ENCODE measurements around the gene SLC13A2. TPM values are rescaled to one million over a fixed set of nuclear protein-coding genes. Genes with fewer than 3 reads are reported as not detected.

The SLC13A2 gene
- total RNA-seq, 6 experiments from 2014 or later: 0.09 to 0.49 (median 0.24) TPM

GRCh38 chr17:28508211-28508724 lies 34.8 kb downstream of the SLC13A2 start:
- intact Hi-C loops (cut with DNase I): no loop called here
- H3K27ac ChIP-seq: no peak overlapping the region
- 89% methylated on average over 2 of the region's 11 CpGs for WGBS (ENCODE audit: insufficient coverage, low coverage, low lambda C conversion rate, missing lambda C conversion rate)
- H3K4me1 ChIP-seq: no peaks in the 10 kb centered on the region
- no peak for DNase-seq
- H3K27me3 ChIP-seq: no peaks in the 10 kb centered on the region
- no peak overlapping the region for H3K4me3 ChIP-seq
- no peaks in the 10 kb centered on the region for H3K36me3 ChIP-seq
- no peak for ATAC-seq
- TF ChIP-seq CTCF (IDR thresholded peaks at IDR 0.05) (no peak), POLR2A (IDR thresholded peaks at IDR 0.05) (no peak)
- H3K9me3 ChIP-seq: no peaks in the 10 kb centered on the region

- H3K27me3 ChIP-seq: no peaks in the 10 kb centered on the region
- H3K36me3 ChIP-seq: no peaks in the 10 kb centered on the region
- H3K4me3 ChIP-seq: no peak overlapping the region
- DNase-seq (no peak), ATAC-seq (peak; percentile 10 to 70 (median 44))
- H3K4me1 ChIP-seq: no peaks in the 10 kb centered on the region
- TF ChIP-seq POLR2A (IDR thresholded peaks at IDR 0.05): no peak
- no peak for TF ChIP-seq CTCF (IDR thresholded peaks at IDR 0.05)
- intact Hi-C loops (cut with DNase I): no loop called here
- no peak overlapping the region for H3K27ac ChIP-seq
- no peaks in the 10 kb centered on the region for H3K9me3 ChIP-seq
- WGBS (ENCODE audit: insufficient coverage, low coverage, low lambda C conversion rate, missing lambda C conversion rate): 69% methylated on average over 5 of the region's 7 CpGs
Measured at GRCh38 chr17:28509789-28510188, 36.3 kb downstream of the SLC13A2 start.

DNA sequence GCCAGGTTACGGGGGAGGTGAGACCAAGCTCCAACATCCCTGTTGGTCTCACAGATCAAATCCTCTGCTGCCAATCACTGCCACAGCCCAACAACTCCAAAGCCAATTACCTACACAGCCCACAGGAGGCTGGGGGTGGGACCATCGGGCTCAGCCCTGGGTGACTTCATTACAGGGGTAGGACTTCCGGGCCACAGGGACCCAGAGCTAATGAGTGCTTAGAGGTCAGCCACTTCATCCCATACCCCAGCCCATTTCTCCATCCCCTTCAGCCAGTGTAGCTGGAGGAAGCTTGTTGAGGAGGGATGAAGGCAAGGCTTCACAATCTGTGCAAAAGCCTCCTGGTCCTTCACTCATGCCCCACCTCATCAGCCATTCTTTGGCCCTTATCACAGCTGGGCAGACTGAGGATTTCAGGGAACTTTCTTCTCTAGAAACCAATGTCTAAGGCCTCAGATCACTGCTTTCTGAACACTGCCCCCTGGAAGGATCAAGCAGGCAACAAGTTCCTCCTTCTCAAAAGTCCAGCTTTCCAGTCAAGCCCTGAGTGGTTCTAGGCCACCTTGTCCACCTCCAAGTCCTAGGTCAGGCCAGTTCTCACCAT lies 38.5 kb downstream of the SLC13A2 start:
- H3K4me3 ChIP-seq: no peak overlapping the region
- no peaks in the 10 kb centered on the region for H3K27me3 ChIP-seq
- ATAC-seq: no peak
- H3K27ac ChIP-seq: no peak overlapping the region
- no peaks in the 10 kb centered on the region for H3K9me3 ChIP-seq
- no peaks in the 10 kb centered on the region for H3K4me1 ChIP-seq
- WGBS (ENCODE audit: insufficient coverage, low coverage, low lambda C conversion rate, missing lambda C conversion rate): 83% methylated on average over 1 of the region's 3 CpGs
- no peaks in the 10 kb centered on the region for H3K36me3 ChIP-seq
- intact Hi-C loops (cut with DNase I): no loop called here
- TF ChIP-seq CTCF (IDR thresholded peaks at IDR 0.05): no peak
- no peak for TF ChIP-seq POLR2A (IDR thresholded peaks at IDR 0.05)
- DNase-seq: no peak

- Histone ChIP-seq H3K4me3 (no peak overlapping the region), H3K27ac (no peak overlapping the region), H3K27me3 (no peaks in the 10 kb centered on the region), H3K9me3 (no peaks in the 10 kb centered on the region), H3K36me3 (no peaks in the 10 kb centered on the region), H3K4me1 (no peaks in the 10 kb centered on the region)
- no peak for ATAC-seq
- intact Hi-C loops (cut with DNase I): no loop called here
- WGBS (ENCODE audit: insufficient coverage, low coverage, low lambda C conversion rate, missing lambda C conversion rate): 66% methylated on average over 6 of the region's 7 CpGs
- DNase-seq: no peak
- TF ChIP-seq CTCF (IDR thresholded peaks at IDR 0.05) (no peak), POLR2A (IDR thresholded peaks at IDR 0.05) (no peak)
Measured at GRCh38 chr17:28513476-28513875, 40.0 kb downstream of the SLC13A2 start.

Measured in right lobe of liver (tissue), 6 donors.